SH-SY5Y (cell line): ENCODE data around the gene FAM184B.

Source experiments
- GATA2 ChIP-seq: IDR thresholded peaks from 2 replicates; pipeline ENCODE4 v1.6.1; 2011; ENCODE audit warnings: mild to moderate bottlenecking, low read depth, low read length
- GATA3 ChIP-seq: IDR thresholded peaks from 2 replicates; pipeline ENCODE4 v1.6.1; 2011; ENCODE audit warnings: low read depth, mild to moderate bottlenecking, low read length, moderate library complexity

- no peak for TF ChIP-seq GATA2
- no peak for TF ChIP-seq GATA3
These were observed 42.6 kb upstream of the FAM184B start for GRCh38 chr4:17823871-17824669.
